ENCODE results near the gene HOXA4. TPM values are rescaled to one million over a fixed set of nuclear protein-coding genes. Genes with fewer than 3 reads are reported as not detected.

Gene HOXA4
- total and polyA plus RNA-seq, 2 experiments from 2014 or later = 0.69 to 1.3 TPM

GRCh38 chr7:27173956-27174873 lies 43.7 kb upstream of the HOXA4 start, which contains the start of gene HOXA10:
Gene HOXA10, minus strand, starts transcription at chr7:27174320. Its CDS starts 14 bp downstream, at chr7:27174306.
- Histone ChIP-seq H3K27me3 (peaks cover 99% of the 10 kb centered on the region), H3K27ac (peak within 1 kb of the TSS; percentile 96), H3K9me2 (replicated peaks; ENCODE audit: insufficient read depth) (no peaks in the 10 kb centered on the region), H3K9me3 (ENCODE audit: low read depth) (no peaks in the 10 kb centered on the region), H3K4me1 (ENCODE audit: insufficient read depth) (peaks cover 9% of the 10 kb centered on the region), H2AFZ (peak within 1 kb of the TSS; percentile 45), H3K79me2 (peaks cover 99% of the 10 kb centered on the region), H3K4me3 (peak within 1 kb of the TSS; percentile 61), H3K36me3 (replicated peaks; ENCODE audit: insufficient read depth, low read depth) (no peaks in the 10 kb centered on the region), H4K20me1 (ENCODE audit: insufficient read depth, poor library complexity, severe bottlenecking) (peaks cover 16% of the 10 kb centered on the region), H3K4me2 (peak within 1 kb of the TSS; percentile 96)
- WGBS (ENCODE audit: low lambda C conversion rate, missing lambda C conversion rate) = 10% methylated on average over 58 of the region's 82 CpGs
- TF ChIP-seq, protein P1, sequence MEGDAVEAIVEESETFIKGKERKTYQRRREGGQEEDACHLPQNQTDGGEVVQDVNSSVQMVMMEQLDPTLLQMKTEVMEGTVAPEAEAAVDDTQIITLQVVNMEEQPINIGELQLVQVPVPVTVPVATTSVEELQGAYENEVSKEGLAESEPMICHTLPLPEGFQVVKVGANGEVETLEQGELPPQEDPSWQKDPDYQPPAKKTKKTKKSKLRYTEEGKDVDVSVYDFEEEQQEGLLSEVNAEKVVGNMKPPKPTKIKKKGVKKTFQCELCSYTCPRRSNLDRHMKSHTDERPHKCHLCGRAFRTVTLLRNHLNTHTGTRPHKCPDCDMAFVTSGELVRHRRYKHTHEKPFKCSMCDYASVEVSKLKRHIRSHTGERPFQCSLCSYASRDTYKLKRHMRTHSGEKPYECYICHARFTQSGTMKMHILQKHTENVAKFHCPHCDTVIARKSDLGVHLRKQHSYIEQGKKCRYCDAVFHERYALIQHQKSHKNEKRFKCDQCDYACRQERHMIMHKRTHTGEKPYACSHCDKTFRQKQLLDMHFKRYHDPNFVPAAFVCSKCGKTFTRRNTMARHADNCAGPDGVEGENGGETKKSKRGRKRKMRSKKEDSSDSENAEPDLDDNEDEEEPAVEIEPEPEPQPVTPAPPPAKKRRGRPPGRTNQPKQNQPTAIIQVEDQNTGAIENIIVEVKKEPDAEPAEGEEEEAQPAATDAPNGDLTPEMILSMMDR (IDR thresholded peaks at IDR 0.05; ENCODE audit: poor library complexity) = no peak
- TF ChIP-seq EZH2phosphoT487 (IDR thresholded peaks at IDR 0.05; ENCODE audit: low read depth, severe bottlenecking, unreplicated experiment) (no peak), EZH2 (IDR thresholded peaks at IDR 0.05; ENCODE audit: borderline replicate concordance) (no peak)
- DNase-seq (ENCODE audit: low spot score) = no peak

- peak overlapping the region; percentile 96 for H3K4me2 ChIP-seq
These were observed 43.0 kb upstream of the HOXA4 start for GRCh38 chr7:27173511-27173955.

DNA sequence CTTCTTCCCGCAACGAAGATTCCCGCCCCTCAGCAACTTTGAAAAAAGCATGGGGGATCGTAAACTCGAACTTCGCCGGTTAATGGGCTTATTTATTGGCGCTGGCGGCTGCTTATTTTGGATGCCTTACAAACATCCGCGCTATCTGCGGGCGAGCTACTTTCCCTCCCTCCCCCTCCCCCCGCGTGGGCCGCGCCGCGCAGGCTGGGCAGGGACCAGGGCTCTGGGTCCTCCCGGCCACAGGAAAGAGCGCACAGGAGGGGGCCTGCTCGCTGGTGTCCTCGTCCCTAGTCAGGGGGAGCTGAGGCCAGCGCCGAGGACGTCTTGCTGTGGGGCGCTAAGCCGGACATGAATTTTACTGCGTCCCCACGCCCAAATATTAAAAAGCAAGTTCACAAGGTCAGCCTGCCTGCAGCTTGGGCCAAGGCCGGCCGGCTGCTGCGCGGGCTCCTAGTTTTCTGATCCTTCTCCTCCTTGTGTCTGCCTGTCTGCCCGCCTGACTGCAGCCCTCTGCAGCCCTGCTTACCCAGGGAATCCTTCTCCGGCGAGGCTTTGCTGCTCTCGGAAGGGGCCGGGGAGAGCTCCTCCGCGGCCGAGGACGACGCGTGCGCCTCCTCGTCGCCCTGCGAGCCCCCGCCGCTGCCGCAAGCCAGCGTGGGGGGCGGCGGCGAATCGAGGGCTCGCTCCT lies 42.4 kb upstream of the HOXA4 start:
- Histone ChIP-seq H3K4me2 (peak overlapping the region; percentile 96), H3K36me3 (replicated peaks; ENCODE audit: insufficient read depth, low read depth) (no peaks in the 10 kb centered on the region), H3K27ac (peak overlapping the region; percentile 96), H3K9me2 (replicated peaks; ENCODE audit: insufficient read depth) (no peaks in the 10 kb centered on the region), H4K20me1 (ENCODE audit: insufficient read depth, poor library complexity, severe bottlenecking) (peaks cover 16% of the 10 kb centered on the region), H3K9me3 (ENCODE audit: low read depth) (no peaks in the 10 kb centered on the region), H3K79me2 (peaks cover 99% of the 10 kb centered on the region), H3K4me3 (peak overlapping the region; percentile 61), H3K27me3 (peaks cover 99% of the 10 kb centered on the region), H2AFZ (peak overlapping the region; percentile 45), H3K4me1 (ENCODE audit: insufficient read depth) (peaks cover 12% of the 10 kb centered on the region)
- 2% methylated on average over 54 of the region's 58 CpGs for WGBS (ENCODE audit: low lambda C conversion rate, missing lambda C conversion rate)
- TF ChIP-seq EZH2phosphoT487 (IDR thresholded peaks at IDR 0.05; ENCODE audit: low read depth, severe bottlenecking, unreplicated experiment) = peak; percentile 58
- TF ChIP-seq, protein P1 (IDR thresholded peaks at IDR 0.05; ENCODE audit: poor library complexity) = no peak
- peak; percentile 90 for TF ChIP-seq EZH2 (IDR thresholded peaks at IDR 0.05; ENCODE audit: borderline replicate concordance)
- DNase-seq (ENCODE audit: low spot score) = no peak

More at GRCh38 chr7:27173511-27173955, 43.0 kb upstream of the HOXA4 start:
- Histone ChIP-seq H3K9me3 (ENCODE audit: low read depth) (no peaks in the 10 kb centered on the region), H3K4me3 (peak overlapping the region; percentile 61), H3K36me3 (replicated peaks; ENCODE audit: insufficient read depth, low read depth) (no peaks in the 10 kb centered on the region), H3K79me2 (peaks cover 99% of the 10 kb centered on the region), H3K4me1 (ENCODE audit: insufficient read depth) (peaks cover 10% of the 10 kb centered on the region), H3K27ac (peak overlapping the region; percentile 96), H3K27me3 (peaks cover 99% of the 10 kb centered on the region), H2AFZ (peak overlapping the region; percentile 45), H3K9me2 (replicated peaks; ENCODE audit: insufficient read depth) (no peaks in the 10 kb centered on the region), H4K20me1 (ENCODE audit: insufficient read depth, poor library complexity, severe bottlenecking) (peaks cover 16% of the 10 kb centered on the region)
- TF ChIP-seq EZH2 (IDR thresholded peaks at IDR 0.05; ENCODE audit: borderline replicate concordance) (peak; percentile 71), EZH2phosphoT487 (IDR thresholded peaks at IDR 0.05; ENCODE audit: low read depth, severe bottlenecking, unreplicated experiment) (peak; percentile 28)
- TF ChIP-seq, protein P1 (IDR thresholded peaks at IDR 0.05; ENCODE audit: poor library complexity) = no peak
- DNase-seq (ENCODE audit: low spot score) = no peak
- WGBS (ENCODE audit: low lambda C conversion rate, missing lambda C conversion rate) = 1% methylated on average over 40 of the region's 59 CpGs
